ENCODE measurements around the gene STON2. TPM values are rescaled to one million over a fixed set of nuclear protein-coding genes. Genes with fewer than 3 reads are reported as not detected.

The STON2 gene
- total and polyA plus RNA-seq, 2 of the 13 experiments (the other 11 are each of a cell fraction or from before 2014, with no cell fraction given) = 2.1 to 11.0 TPM

GRCh38 chr14:81281332-81281731, 118.8 kb downstream of the STON2 start (continued):
- TF ChIP-seq NPAS2 (CRISPR knock-in tag; IDR thresholded peaks at IDR 0.05; ENCODE audit: borderline replicate concordance) = no peak

- intact Hi-C loops (cut with micrococcal nuclease; ENCODE audit: unreplicated experiment) = no loop called here
- ATAC-seq (no peak), DNase-seq (ENCODE audit: low spot score) (no peak), FAIRE-seq (no peak)
- BruUV-seq (replicated peaks) = no TSS peak
- no peaks in the 10 kb centered on the region for H4K20me1 ChIP-seq (ENCODE audit: insufficient read depth, low read length)
- no peaks in the 10 kb centered on the region for H3K79me2 ChIP-seq (ENCODE audit: insufficient read depth, low read length)
- no peak overlapping the region for H3K27ac ChIP-seq (ENCODE audit: extremely low read length, insufficient read depth, low read length)
- no peak overlapping the region for H3K9ac ChIP-seq (ENCODE audit: insufficient read depth, low read depth, low read length)
- H3K36me3 ChIP-seq (replicated peaks in 1 of 2; ENCODE audit: control insufficient read depth in 1 of 2, insufficient read depth in 2 of 2, low read length in 2 of 2) = no peaks in the 10 kb centered on the region; a peak in 1 of 5 replicates
- no peak overlapping the region for H2AFZ ChIP-seq (ENCODE audit: low read length)
- H3K4me2 ChIP-seq (ENCODE audit: low read depth, low read length) = no peak overlapping the region
- WGBS (ENCODE audit: low lambda C conversion rate) = 95% methylated on average over 9 of the region's 9 CpGs
- H3K4me1 ChIP-seq (ENCODE audit: insufficient read depth, low read length) = peaks cover 20% of the 10 kb centered on the region
- ChIA-PET POLR2A (no interaction called here), CTCF (ENCODE audit: low intra/inter-chr PET ratio, low total read pairs) (no interaction called here)
- no peaks in the 10 kb centered on the region for H3K27me3 ChIP-seq (ENCODE audit: control insufficient read depth in 1 of 2, insufficient read depth in 2 of 2, low read length in 2 of 2)
- in situ Hi-C loops (cut with HindIII; ENCODE audit: extremely low pct_ligation_motif_present, low pct_unique_long_range_greater_than_20kb) = no loop called here
- TF ChIP-seq ZNF644 (CRISPR knock-in tag; IDR thresholded peaks at IDR 0.05; ENCODE audit: low read depth) (no peak), KLF13 (CRISPR knock-in tag; IDR thresholded peaks at IDR 0.05) (no peak), CHCHD3 (CRISPR knock-in tag; IDR thresholded peaks at IDR 0.05) (no peak), PBX3 (CRISPR knock-in tag; IDR thresholded peaks at IDR 0.05; ENCODE audit: borderline replicate concordance) (no peak), HOXA5 (CRISPR knock-in tag; IDR thresholded peaks at IDR 0.05) (no peak), NFKBIZ (CRISPR knock-in tag; IDR thresholded peaks at IDR 0.05) (no peak), THAP11 (CRISPR knock-in tag; IDR thresholded peaks at IDR 0.05) (no peak), HNF1B (CRISPR knock-in tag; IDR thresholded peaks at IDR 0.05) (no peak), RBM39 (IDR thresholded peaks at IDR 0.05; ENCODE audit: low read depth, low read length, poor library complexity, severe bottlenecking) (no peak), ZFP1 (CRISPR knock-in tag; IDR thresholded peaks at IDR 0.05) (no peak)
- TF ChIP-seq, protein P1, sequence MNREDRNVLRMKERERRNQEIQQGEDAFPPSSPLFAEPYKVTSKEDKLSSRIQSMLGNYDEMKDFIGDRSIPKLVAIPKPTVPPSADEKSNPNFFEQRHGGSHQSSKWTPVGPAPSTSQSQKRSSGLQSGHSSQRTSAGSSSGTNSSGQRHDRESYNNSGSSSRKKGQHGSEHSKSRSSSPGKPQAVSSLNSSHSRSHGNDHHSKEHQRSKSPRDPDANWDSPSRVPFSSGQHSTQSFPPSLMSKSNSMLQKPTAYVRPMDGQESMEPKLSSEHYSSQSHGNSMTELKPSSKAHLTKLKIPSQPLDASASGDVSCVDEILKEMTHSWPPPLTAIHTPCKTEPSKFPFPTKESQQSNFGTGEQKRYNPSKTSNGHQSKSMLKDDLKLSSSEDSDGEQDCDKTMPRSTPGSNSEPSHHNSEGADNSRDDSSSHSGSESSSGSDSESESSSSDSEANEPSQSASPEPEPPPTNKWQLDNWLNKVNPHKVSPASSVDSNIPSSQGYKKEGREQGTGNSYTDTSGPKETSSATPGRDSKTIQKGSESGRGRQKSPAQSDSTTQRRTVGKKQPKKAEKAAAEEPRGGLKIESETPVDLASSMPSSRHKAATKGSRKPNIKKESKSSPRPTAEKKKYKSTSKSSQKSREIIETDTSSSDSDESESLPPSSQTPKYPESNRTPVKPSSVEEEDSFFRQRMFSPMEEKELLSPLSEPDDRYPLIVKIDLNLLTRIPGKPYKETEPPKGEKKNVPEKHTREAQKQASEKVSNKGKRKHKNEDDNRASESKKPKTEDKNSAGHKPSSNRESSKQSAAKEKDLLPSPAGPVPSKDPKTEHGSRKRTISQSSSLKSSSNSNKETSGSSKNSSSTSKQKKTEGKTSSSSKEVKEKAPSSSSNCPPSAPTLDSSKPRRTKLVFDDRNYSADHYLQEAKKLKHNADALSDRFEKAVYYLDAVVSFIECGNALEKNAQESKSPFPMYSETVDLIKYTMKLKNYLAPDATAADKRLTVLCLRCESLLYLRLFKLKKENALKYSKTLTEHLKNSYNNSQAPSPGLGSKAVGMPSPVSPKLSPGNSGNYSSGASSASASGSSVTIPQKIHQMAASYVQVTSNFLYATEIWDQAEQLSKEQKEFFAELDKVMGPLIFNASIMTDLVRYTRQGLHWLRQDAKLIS (CRISPR knock-in tag; IDR thresholded peaks at IDR 0.05) = no peak
- TF ChIP-seq, protein P2, sequence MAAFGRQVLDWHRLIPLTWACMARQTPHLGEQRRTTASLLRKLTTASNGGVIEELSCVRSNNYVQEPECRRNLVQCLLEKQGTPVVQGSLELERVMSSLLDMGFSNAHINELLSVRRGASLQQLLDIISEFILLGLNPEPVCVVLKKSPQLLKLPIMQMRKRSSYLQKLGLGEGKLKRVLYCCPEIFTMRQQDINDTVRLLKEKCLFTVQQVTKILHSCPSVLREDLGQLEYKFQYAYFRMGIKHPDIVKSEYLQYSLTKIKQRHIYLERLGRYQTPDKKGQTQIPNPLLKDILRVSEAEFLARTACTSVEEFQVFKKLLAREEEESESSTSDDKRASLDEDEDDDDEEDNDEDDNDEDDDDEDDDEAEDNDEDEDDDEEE (CRISPR knock-in tag; IDR thresholded peaks at IDR 0.05) = no peak
- TF ChIP-seq, protein P3, sequence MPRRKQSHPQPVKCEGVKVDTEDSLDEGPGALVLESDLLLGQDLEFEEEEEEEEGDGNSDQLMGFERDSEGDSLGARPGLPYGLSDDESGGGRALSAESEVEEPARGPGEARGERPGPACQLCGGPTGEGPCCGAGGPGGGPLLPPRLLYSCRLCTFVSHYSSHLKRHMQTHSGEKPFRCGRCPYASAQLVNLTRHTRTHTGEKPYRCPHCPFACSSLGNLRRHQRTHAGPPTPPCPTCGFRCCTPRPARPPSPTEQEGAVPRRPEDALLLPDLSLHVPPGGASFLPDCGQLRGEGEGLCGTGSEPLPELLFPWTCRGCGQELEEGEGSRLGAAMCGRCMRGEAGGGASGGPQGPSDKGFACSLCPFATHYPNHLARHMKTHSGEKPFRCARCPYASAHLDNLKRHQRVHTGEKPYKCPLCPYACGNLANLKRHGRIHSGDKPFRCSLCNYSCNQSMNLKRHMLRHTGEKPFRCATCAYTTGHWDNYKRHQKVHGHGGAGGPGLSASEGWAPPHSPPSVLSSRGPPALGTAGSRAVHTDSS (CRISPR knock-in tag; conservative IDR thresholded peaks at IDR 0.05) = no peak
- no peaks in the 10 kb centered on the region for H3K9me3 ChIP-seq (ENCODE audit: low read length)
- no peak overlapping the region for H3K4me3 ChIP-seq (replicated peaks in 1 of 3; ENCODE audit: insufficient read depth in 1 of 3, low read depth in 2 of 3, low read length in 3 of 3)
Observed at GRCh38 chr14:81280136-81280791, 119.9 kb downstream of the STON2 start.
